AG08395 (cell line): Measurements from ENCODE around the gene UPK2.

Experiments
- DNase-seq: peaks from one replicate; pipeline ENCODE4 v3.0.0; 2012; ENCODE audit warnings: mixed read lengths, low spot score

UPK2 gene

DNA sequence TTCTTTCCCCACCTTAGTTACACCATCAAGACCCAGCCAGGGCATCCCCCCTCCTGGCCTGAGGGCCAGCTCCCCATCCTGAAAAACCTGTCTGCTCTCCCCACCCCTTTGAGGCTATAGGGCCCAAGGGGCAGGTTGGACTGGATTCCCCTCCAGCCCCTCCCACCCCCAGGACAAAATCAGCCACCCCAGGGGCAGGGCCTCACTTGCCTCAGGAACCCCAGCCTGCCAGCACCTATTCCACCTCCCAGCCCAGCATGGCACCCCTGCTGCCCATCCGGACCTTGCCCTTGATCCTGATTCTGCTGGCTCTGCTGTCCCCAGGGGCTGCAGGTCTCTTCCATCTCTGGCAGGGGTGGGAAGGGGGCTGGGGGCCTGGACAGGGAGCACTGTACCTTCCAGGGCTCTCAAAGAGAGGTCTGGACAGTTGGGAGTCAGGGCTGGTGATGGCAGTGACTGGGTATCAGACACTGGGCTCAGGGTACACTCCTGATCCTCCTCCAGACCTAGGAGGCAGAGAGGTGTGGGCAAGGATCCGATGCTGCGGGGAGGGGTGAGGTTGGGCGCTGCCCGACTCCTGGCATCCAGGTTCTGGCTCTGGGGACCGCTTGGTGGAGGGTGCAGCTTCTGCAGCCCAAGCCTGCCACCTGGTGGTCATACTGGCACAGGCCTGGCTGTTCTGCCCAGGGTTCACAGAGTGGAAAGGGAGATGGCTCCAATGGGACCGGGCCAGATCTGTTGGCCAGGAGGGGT, at the start of gene UPK2:
Gene UPK2 (plus strand): TSS at position 205 of the 753 bp plus-strand sequence. CDS start 53 bp downstream, at position 258.
- peak; percentile 95 for DNase-seq

DNA sequence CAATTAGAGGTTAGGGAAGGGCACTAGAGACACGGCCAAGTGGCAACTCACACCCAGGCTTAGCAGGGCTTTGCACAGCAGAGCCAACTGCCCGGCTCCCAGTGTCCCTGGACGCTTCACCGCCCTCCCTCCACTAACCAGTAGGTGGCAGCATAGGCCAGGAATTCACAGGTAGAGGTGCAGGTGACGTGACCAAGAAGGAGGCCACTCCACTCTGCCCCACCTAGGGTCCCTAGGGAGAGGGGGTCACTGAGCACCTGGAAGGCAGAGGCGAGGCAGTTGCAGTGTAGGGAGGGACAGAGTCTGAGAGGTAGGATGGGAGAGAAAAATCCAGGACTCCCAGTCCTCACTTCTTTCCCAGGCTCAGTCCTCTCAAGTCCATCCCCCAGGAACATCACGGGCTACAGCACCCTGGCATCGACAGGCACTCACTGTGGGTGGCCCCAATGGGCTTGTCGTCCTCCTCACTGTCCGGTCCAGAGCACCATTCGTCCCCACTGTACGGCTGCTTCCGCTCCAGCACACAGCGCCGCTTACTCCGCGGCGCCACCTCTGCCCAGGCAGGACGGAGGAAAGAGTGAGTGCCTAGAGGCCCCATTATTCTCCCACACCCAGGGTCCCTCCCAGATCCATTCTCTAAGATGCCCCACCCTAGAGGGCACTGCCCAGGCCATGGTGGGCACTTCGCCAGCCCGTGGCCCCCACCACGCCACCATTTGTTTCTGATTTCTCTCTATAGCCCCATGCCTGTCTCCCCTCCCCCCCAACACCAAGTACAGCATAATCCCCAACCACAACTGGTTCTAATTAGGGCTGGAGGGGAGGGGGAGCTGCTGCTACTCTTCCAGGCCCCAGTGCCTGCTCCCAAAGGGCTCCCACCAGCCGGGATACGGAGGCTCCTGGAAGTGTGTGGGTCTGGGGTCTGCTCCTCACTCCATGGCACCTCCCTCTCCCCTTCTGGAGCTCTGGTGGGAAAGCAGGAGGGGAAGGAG, 48.8 kb upstream of the UPK2 start:
- peak; percentile 80 for DNase-seq

DNA sequence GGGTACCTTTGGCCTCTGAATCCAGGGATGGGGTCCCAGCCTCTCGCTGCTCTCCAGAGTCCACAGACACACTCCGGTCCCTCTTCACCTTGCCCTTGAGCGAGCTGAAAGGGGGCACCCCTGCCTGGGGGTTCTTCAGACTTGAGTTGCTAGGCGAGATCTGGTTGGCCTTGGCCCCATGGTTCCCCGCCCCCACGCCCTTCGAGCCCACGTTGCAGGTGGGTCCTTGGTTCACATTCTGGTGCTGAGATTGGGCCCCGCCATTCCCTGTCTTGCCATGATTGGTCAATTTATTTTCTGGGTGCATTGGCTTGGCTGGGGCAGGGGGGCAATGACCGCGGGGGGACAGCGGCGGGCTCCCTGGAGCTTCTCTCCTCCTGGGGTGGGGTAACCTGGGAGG, 47.8 kb upstream of the UPK2 start:
- DNase-seq = no peak

DNA sequence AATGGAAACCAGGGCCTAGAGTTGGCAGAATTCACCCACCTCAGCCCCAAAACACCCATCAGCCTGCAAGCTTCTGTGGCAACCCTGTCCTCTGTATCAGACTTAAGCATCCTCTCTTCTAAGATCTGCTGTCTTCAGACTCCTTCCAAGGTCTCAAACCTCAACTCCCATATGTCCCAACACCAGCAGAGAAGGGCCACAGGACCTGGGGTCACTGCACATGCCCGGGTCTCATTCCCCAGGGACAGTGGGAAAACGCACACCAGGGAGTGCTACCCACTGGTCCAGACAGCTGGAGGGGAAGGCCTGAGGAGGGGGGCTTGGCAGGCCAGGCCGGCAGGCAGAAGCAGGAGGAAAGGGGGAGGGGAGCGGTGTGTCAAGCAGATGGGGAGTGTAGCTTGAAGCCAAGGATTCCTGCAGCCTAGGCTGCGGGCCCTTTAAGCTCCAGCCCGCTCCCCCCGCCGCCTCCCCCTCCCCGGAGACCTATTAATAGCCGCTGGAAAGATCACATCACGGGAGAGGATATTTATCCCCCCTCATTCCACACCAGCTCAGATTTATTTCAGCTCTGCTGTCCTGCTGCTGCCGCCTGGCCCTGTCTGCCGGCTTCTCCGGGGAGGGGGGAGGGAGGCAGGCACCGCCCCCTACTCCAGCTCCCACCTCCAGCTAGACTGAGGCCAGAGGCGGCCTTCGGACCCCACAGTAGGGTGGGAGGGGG, 47.0 kb upstream of the UPK2 start:
- peak; percentile 82 for DNase-seq

DNA sequence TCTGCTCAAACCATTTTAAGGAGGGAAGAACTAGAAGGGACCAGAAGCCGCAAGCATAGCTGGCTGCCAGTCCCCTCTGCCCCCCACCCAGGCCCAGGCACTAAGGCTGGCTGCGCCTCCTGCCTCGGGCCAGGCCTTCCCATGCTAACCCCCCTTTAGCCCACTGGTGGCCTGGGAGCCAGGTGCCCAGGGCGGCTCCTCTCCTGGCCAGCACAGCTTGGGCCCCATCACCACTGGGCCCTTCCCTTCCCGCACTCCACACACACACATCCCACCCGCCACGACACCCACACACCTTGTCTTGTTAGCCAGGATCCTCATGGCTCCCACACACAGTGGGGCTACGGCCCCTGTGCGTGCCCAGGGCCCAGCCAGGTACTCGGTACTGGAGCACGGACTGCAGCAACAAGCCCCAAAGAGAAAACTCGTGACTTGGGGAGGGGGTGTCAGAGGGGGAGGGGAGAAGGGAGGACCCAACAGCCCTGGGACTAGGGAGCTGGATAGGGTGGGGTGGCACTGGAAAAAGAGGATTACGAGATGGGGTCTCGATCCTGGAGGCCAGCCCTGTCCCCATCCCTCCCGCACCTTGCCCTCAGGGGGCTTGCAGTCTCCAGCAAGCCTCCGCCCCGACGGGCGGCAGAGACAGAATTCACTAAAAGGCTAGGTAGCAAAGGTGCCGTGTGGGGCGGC, 46.3 kb upstream of the UPK2 start:
- no peak for DNase-seq

DNA sequence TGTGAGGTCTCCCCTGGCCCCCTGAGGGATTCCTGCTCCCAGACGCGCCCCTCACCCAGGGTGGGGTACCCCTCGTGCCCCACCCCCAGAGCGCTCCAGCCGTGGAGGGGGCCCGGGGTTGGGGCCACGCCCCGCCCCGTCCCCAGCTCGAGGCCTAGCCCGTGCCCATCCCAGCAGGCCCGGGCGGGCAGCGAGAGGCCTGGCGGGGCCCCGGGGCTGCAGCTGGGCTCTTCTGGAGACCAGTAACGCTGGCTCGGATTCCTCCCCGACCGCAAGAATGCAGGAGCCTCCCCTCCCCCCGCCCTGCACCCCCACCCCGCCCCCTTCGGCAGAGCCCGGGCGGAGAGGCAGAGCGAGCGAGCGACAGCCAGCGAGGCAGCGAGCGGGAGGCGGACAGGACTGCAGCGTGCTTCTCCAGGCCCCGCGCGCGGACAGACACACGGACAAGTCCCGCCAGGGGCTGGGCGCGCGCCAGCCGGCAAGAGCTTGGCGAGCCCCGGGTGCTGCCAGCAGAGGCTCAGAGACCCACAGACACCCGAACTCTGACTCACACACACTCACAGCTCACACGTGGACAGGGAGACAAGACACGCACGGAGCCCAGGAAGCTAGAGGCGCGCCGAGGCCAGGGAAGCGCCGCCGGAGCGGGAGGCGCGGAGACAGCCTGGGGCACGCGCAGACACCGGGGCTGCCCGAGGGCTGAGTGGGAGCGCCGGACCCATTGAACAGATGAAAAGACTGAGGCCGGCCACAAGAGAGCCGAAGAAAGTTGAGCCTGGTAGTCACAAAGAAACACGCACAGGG, 45.6 kb upstream of the UPK2 start:
- peak; percentile 84 for DNase-seq

DNA sequence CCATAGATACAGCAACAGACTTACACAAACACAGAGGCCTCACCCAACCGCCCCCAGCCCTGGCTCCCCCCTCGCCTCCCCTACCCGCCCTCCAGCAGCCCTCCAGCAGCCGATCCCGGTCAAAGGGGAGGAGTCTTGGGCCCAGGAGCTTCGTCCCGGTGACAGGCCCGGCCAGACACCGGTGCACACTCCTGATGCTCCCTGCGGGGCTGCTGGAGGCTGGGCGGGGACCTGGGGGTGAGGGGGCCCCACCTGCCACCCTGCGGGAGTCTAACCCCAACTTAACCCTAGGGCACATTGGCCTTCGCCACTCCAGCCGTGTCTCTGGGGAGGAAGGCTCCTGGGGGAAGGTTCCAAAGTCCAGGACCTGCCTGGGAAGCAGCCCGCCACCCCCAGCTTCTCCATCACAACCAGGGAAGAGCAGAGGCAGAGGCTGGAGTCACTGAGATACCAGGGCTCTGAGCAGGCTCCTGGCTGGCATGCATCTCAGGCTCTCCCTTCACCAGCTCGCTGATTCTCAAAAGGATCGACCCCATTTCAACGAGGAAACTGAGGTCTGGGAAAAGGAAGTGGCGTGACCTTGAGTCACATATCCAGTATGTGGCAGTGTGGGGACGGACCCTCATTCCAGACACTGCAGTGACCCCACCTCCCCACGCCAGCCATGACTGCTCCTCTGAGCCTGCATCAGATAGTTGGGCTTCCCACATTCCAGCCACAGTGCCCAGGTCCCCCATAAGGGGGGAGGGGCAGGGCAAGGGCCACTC, 44.8 kb upstream of the UPK2 start:
- no peak for DNase-seq

DNA sequence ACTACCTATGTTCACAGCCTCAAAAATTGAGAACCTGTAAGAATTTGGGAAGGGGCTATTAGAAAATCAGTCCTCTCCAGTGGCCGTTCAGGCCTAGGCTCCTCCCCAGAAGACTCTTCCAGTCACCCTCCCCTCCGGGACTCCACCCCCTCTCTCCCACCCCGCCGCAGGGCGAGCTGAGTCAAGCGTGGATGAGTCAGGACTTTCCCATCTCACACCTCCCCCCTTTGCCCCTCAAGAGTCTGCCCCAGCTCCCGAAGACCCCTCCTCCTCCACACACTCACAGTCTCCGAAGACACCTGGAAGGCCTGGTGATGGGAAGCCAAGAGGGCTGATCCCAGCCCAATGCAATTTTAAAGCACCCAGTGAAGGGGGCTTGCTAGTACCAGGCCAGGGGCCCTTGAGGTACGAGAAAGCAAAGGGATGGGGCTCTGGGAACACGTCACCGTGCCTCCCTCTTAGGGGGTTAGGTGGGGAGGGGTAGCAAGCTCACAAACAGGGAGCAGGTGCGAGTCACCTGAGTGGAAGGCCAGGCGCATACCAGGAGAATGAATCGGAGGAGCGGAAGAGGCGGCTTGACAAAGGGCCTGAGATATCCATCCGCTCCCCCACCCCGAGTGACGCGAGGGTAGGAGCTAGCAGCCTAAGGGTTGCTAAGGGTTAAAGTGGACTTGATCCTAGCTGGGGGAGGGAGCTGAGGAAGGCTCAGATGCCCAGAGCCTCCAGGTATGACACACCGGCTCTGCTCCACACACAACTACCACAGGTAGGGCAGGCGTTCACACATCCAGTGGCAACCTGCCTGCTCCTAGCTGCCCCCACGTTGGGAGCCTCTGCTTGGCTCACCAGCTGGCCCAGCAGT, 44.0 kb upstream of the UPK2 start:
- peak; percentile 75 for DNase-seq

DNA sequence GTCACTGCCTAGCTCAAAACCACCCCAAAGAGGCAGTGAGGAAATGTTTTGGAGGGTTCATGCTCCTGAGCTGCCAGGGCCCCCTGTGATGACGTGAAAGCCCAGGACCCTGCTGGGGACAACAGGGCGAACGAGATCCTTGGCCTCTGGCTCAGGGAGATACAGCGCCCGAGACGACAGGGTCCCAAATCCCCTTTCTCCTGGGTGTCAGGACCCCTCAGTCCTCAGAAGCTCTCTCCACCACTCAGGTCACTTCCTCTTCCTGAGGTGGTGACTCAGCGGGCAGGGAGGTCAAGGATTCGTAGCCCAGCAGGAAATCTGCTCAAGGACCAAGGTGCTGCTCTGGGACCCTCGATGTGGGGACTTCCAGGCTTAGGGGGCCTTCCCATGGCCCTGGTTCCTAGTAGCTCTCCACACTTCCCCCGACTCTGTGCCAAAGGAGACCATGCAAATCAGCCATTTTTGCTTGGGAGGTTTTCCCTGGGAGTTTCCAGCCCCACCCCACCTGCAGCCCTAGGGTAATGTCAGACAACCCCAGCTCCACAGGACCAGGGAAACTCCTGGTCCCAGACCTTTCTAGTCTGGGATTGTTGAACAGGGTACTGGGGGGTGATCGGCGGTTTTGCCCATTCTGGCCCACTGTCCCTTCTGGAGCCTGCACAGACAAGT, 43.2 kb upstream of the UPK2 start:
- DNase-seq = no peak

DNA sequence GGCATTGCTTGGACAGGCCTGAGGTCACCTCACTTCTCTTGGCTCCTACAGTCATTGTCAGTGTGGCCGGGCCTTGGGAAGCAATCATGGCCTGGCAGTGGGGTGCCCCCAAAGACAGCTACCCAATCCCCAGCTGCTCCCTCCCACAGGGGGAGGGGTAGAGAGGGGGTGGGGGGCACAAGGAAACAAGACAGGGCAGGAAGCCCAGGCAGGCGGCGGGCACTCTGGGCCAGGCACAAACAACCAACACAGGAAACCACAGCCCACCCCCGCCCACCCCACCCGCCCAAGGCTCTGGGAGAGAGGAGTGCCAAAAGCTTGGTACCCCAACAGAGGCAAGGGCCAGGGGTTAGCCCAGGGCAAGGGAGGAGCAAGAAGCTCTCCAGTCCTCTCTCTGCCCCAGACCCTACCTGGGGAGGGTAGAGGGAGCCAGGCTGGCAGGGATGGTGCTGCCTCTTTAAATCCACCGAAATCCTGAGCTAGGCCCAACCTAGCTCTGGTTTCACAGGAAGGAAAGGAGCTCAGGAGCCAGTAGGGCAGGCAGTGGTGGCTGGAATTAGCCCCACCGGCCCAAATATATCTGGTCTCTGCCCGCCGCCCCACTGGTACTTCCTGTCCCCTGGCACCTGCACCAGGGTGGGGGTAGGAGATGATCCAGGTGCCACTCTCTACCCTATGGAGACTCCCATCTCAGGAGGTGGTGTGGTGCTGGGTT, 42.5 kb upstream of the UPK2 start:
- DNase-seq = no peak

DNA sequence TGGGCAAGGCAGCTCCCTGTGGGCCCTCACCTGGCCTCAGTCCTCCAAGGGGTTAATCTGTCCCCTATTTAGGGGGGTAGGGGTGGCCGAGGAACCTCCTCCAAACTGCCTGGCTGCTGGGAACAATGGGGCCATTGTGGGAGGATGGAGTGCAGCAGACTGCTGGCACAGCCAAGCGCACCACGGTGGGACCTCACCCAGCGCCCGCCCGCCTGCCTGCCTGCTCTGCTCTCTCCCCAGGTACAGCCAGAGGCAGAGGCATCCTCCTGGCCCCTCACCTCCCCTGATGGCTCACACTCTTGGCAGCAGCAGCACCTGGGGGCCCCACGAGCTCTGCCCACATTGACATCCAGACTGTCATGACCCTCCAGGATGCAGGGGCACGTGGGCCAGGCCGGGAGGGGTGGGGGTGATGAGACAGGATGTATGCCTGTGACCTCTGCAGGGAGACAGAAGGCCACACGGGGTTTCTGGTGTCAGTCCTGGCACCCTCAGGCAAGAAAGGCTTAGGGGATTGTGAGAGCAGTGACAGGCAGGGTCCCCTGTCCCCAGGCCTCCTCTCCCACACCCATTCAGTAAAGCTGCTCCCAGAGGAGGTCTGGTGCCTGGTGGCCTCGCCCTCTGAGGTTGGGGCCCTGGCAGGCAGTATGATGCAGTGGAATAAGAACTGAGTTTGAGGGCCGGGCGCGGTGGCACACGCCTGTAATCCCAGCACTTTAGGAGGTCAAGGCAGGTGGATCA, 41.8 kb upstream of the UPK2 start:
- DNase-seq = no peak

DNA sequence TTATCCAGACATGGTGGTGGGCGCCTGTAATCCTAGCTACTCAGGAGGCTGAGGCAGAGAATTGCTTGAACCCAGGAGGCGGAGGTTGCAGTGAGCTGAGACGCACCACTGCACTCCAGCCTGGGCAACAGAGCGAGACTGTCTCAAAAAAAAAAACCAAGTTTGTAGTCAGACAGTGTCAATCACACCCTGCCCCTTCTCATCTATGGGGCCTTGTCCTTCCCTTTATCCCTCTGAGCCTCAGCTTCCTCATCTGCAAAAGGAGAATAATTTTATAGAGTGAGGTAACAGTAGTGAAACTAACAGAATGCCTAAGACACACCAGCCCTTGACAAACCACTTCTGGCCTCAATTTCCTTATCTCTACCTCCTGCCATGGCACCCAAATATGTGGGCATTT, 41.1 kb upstream of the UPK2 start:
- no peak for DNase-seq

DNA sequence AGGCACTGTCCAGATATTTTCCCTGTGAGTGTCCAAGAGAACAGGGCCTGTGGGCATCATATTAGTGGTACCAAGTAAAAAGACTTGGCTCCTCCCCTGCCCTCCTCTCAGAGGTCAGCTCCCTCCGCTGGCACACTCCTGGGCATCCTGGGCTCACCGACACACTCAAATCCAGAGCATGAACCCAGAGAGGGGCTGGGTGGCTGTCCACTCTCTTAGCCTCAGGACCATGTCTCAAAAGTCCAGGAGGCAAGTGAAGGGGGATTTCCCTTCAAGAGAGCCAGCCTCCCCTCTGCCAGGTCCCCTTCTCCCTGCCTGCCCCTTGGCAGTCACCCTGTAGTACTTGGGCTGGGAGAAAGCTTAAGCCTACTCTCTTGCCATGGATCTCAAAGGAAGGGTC, 40.7 kb upstream of the UPK2 start:
- DNase-seq = no peak

DNA sequence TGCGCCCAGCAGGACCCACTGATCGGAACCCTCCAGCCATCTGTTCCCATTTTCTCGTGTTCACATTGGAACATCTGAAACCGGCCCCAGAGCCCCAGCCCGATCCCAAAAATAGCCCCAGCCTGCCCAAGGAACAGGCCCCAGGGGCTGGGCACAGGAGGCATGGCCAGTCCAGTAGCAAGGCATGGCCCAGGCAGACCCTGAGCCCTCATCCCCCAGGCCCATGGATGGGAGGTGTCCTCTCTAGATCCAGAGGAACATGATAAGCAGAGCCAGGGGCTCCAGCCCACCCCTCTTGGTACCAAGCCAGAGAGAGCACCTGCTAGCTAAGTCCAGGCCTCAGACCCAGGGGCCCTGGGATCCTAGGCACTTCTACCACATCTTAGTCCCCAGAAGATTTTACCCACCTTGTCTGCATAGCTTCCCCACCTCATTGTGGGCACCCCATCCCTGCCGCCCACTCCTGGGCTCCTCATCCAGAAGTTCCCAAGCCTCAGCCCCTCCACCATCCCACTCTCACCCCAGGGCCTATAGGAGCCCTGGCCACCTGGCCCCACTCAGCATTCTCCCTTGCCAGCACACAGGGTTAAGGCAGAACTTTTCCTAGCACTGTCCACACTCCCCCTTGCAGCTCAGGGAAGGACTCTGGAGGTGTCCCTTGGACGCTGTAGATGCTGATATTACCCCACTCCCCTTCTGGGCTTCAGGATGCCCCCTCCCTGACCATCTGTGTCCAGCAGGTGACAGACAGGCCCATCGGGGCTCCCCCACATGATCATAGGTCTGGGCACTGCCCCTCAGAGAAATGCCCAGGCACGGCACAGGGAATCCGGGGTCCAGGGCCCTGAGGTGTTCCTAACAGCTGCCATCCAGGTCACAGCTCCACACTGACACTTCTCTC, 39.9 kb upstream of the UPK2 start:
- DNase-seq = no peak

DNA sequence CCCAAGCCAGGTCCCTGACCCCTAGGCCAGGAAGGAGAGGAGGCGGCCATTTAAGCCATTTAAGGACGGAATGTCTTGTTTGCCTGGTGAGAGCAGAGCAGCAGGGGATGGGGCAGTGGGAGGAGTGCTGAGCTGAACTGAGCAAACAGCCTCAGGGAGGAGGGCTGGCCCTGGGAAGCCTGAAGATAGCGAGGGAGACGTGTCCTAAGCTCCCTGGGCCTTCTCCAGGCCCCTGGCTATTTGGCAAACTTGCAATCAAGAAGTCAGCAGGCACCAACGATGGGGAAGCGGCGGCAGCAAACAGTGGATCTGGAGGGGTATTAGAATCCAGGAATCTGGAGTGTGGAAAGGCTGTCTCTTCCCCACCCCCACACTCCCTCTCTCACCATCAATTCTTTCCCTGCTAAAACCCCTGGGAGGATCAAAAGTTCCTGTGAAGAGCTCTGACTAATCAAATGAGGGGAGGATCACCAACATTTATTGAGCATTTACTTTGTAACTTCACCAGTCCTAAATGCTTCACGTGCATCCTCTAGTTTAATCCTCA, 39.2 kb upstream of the UPK2 start:
- DNase-seq = peak; percentile 39
